Dermis microvascular lymphatic vessel endothelial cell (primary cell): ENCODE measurements around the gene JMJD1C. TPM values are rescaled to one million over a fixed set of nuclear protein-coding genes. Genes with fewer than 3 reads are reported as not detected.
A peak's percentile ranks its signal among the peaks of the same experiment; 100 is the strongest.

ENCODE experiments used
- DNase-seq, 2 donors: peaks; one replicate each; pipeline versions ENCODE4 v3.0.0 to v3.0.0-alpha.2; 2010; ENCODE audit warnings: low read depth in 2 of 2
- total RNA-seq: library from RNA; depleted of rRNA; stranded (reverse); fragments of >200 nt; gene quantifications from 2 replicates; pipeline ENCODE4 v1.2.1, GENCODE V29; 2014

The JMJD1C gene
- total RNA-seq, 1 donor from 2014 or later, result 103 TPM

GRCh38 chr10:63228237-63228636 is 237.5 kb downstream of the JMJD1C start:
- no peak for DNase-seq

- no peak for DNase-seq
Observed at GRCh38 chr10:63227207-63227895, 238.4 kb downstream of the JMJD1C start.

GRCh38 chr10:63224241-63224640 is 241.5 kb downstream of the JMJD1C start:
- no peak for DNase-seq

GRCh38 chr10:63221950-63222349 is 243.8 kb downstream of the JMJD1C start:
- no peak for DNase-seq

DNA sequence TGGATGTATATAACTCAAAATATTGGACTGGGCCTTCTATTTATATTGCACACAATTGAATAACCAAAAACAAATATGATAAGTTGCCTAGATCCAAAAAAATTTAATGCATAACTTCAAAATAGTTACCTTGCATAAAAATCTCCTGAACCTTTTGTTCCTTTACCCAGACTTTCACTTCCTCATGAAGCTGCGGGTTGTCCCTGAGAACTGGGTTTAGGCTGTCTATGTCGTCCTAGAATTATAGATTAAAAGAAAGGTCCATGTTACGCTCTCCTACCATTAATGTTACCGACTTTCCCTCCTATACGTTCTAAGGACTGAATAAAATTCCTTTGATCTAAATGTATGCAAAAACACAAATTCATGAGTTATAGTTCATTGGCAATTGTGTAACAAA is 246.0 kb downstream of the JMJD1C start:
- DNase-seq, result no peak

DNA sequence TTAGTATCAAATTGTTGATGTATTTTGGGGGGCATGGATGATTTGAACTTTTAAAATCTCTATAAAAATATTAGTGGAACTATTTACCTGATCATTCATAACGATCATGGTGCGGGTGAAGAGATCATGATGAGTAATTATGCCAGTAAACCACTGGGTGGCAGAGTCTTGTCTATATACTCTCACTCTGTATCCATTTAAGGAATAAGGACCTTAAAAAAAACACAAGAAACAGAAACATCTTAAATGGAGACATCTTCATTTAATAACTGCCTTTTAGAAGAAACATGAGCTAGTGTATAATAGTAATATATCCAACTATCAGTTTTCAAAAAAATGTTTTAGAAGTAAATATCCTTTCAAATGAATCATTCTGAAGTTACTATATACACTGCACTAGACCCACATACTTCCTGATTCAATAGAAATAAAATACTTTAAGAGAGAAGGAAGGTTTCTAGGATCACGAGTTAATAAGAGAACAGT is 248.6 kb downstream of the JMJD1C start:
- DNase-seq, result peak; percentile 30 to 67

GRCh38 chr10:63214571-63214970 is 251.2 kb downstream of the JMJD1C start:
- DNase-seq, result no peak

GRCh38 chr10:63213489-63213888 is 252.3 kb downstream of the JMJD1C start:
- DNase-seq, result no peak

DNA sequence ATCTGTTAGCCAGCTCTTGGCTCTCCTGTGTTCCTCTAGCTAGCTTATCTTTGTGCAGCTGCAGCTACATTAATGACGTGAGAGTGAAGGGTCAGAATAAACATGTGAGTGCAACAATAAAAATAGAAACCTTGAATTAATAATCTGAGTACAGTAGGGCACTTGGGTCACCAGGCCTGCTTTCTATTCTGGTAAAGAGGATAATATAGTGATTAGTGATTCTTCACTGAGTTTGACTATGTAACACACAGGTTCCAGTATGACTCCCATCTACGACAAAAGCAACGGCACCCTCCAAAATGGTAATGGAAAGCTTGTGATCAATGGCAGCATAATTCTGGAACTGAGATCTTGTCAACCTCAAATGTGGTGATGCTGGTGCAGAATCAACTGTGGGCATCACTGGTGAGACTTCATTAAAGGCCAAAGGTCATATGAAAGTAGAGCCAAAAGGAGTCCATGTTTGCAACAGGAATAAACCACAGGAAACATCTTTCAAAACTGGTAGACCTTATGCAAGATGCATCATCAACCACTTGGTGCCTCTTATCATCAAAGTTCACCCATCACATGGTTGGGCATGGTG is 255.1 kb downstream of the JMJD1C start:
- peak; percentile 61 to 66 for DNase-seq

- DNase-seq, result peak in 1 of 2 donors; percentile 17
Observed at GRCh38 chr10:63209705-63210104, 256.1 kb downstream of the JMJD1C start.

- DNase-seq, result peak in 1 of 2 donors; percentile 75
Observed at GRCh38 chr10:63208986-63209385, 256.8 kb downstream of the JMJD1C start.

GRCh38 chr10:63206997-63207811 is 258.6 kb downstream of the JMJD1C start:
- DNase-seq, result peak; percentile 93 to 96

- DNase-seq, result no peak
Observed at GRCh38 chr10:63206576-63206975, 259.2 kb downstream of the JMJD1C start.

DNA sequence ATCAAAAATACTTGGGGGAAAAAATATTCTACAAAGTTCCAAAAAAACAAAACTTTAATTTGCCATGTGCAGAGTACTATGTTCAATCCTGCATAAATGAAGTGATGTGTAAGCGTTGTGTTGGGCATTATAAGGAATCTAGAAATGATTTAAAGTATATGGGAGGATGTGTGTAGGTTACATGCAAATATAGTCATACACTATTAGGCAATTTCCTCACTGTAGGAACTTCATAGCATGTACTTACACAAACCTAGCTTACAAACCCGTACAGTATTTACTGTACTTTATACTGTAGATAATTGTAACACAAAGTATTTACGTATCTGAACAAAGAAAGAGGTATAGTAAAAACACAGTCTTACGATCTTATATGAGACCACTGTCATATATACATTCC is 260.4 kb downstream of the JMJD1C start:
- no peak for DNase-seq

GRCh38 chr10:63204667-63205391 is 260.9 kb downstream of the JMJD1C start:
- no peak for DNase-seq

GRCh38 chr10:63201118-63201517 is 264.7 kb downstream of the JMJD1C start:
- no peak for DNase-seq

- no peak for DNase-seq
Observed at GRCh38 chr10:63200431-63200830, 265.3 kb downstream of the JMJD1C start.

DNA sequence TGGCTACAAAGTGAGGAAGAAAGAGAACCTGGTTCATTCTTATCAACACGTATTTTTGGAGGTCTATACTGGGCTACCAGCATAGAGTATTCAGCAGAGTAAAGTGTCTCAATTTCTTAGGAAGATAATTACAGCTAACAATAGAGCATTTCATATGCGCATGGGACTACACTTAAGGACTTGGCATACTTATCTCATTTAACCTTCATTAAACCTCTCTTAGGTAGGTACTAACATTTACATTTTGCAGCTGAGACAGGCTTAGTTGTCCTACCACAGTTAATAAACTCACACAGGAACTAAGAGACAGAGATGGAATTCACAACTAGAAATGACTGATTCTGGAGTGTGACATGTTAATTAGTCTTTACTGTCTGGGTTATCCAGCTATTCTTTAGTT is 266.1 kb downstream of the JMJD1C start:
- DNase-seq, result no peak

- DNase-seq, result peak; percentile 22 to 41
Observed at GRCh38 chr10:63197344-63198092, 268.3 kb downstream of the JMJD1C start.

GRCh38 chr10:63192826-63193225 is 273.0 kb downstream of the JMJD1C start:
- DNase-seq, result no peak

DNA sequence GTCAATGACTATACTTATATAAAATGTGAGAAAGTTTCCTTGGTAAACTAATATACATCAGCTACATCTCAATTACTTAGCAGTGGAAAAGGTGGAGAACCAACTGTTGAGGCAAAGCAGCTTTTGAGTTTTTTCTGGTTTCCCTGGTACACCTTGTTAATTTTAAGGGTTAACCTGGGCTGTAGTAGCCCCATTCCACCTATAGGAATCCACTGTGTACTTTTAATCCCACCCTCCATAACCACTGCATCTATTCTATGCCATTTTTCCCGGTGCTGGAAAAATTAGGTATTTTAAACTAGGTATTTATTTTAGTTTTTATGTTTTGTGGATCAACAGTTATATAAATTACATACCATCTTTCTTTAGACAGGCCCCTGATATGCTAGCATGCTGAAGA is 290.2 kb downstream of the JMJD1C start:
- DNase-seq, result no peak
